ENCODE results near the gene OGG1. TPM values are rescaled to one million over a fixed set of nuclear protein-coding genes. Genes with fewer than 3 reads are reported as not detected.
A peak's percentile ranks its signal among the peaks of the same experiment; 100 is the strongest.

The OGG1 gene
- total and polyA plus RNA-seq, 10 of the 15 experiments (the other 5 are each of a cell fraction or from before 2014, with no cell fraction given): 4.8 to 38.8 (median 27.2) TPM

DNA sequence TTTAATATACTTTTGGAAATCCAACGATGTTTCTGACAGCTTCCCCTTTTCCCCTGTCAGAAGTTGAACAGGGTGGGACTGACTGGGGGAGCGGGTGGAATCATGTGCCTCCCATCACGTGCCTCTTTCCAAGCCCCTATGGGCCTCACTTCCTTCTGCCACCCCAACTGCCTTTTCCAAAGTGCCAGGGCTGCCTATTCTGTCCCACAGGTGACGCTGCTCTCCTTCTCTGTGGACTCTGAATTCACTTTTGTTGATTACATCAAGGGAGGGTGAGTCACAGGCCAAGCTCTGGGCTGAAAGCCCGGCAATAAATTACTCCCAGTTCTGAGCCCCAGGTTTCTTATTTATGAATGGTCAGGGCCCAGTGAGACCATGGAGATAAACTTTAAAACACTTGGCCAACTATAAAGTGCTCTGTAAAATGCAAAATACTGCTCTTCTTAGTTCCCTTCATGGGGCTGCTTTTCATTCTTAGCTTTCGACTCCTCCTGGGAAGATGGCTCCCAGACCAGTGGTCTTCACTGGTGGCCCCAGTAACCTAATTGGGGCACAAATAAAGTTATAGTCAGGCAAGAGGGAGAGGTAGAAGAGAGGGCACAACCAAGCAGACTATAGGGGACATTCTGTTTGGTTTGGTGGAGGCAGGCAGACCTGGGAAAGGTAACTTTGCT, 33.9 kb upstream of the OGG1 start (continued):
- TF ChIP-seq TAF1 (IDR thresholded peaks at IDR 0.05; ENCODE audit: borderline replicate concordance, low read depth, low read length) (no peak), RAD51 (IDR thresholded peaks at IDR 0.05) (peak; percentile 53; the same call in 1 of the 2 replicates), MXI1 (IDR thresholded peaks at IDR 0.05; ENCODE audit: low read depth, low read length) (no peak), POLR2AphosphoS5 (IDR thresholded peaks at IDR 0.05; ENCODE audit: low read length) (no peak), CBX3 (IDR thresholded peaks at IDR 0.05; ENCODE audit: borderline replicate concordance, low read depth) (no peak), NBN (IDR thresholded peaks at IDR 0.05) (no peak), ZSCAN29 (IDR thresholded peaks at IDR 0.05) (no peak), RAD21 (IDR thresholded peaks at IDR 0.05; ENCODE audit: insufficient read depth, low read depth, low read length) (peak; percentile 57), MTA3 (IDR thresholded peaks at IDR 0.05; ENCODE audit: borderline replicate concordance, low read length) (no peak), EZH2 (IDR thresholded peaks at IDR 0.05; ENCODE audit: borderline replicate concordance, control insufficient read depth, low read depth, low read length) (no peak), ZNF217 (IDR thresholded peaks at IDR 0.05) (no peak), RBBP5 (conservative IDR thresholded peaks at IDR 0.05) (no peak), ATF7 (IDR thresholded peaks at IDR 0.05; ENCODE audit: low read depth) (no peak), RUNX3 (IDR thresholded peaks at IDR 0.05; ENCODE audit: low read length) (no peak), FOS (IDR thresholded peaks at IDR 0.05; ENCODE audit: borderline replicate concordance, extremely low read depth, insufficient read length) (no peak)
- TF ChIP-seq, protein P1, sequence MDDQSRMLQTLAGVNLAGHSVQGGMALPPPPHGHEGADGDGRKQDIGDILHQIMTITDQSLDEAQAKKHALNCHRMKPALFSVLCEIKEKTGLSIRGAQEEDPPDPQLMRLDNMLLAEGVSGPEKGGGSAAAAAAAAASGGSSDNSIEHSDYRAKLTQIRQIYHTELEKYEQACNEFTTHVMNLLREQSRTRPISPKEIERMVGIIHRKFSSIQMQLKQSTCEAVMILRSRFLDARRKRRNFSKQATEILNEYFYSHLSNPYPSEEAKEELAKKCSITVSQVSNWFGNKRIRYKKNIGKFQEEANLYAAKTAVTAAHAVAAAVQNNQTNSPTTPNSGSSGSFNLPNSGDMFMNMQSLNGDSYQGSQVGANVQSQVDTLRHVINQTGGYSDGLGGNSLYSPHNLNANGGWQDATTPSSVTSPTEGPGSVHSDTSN (IDR thresholded peaks at IDR 0.05; ENCODE audit: insufficient replicate concordance, low read depth, low read length): no peak
- TF ChIP-seq, protein P2, sequence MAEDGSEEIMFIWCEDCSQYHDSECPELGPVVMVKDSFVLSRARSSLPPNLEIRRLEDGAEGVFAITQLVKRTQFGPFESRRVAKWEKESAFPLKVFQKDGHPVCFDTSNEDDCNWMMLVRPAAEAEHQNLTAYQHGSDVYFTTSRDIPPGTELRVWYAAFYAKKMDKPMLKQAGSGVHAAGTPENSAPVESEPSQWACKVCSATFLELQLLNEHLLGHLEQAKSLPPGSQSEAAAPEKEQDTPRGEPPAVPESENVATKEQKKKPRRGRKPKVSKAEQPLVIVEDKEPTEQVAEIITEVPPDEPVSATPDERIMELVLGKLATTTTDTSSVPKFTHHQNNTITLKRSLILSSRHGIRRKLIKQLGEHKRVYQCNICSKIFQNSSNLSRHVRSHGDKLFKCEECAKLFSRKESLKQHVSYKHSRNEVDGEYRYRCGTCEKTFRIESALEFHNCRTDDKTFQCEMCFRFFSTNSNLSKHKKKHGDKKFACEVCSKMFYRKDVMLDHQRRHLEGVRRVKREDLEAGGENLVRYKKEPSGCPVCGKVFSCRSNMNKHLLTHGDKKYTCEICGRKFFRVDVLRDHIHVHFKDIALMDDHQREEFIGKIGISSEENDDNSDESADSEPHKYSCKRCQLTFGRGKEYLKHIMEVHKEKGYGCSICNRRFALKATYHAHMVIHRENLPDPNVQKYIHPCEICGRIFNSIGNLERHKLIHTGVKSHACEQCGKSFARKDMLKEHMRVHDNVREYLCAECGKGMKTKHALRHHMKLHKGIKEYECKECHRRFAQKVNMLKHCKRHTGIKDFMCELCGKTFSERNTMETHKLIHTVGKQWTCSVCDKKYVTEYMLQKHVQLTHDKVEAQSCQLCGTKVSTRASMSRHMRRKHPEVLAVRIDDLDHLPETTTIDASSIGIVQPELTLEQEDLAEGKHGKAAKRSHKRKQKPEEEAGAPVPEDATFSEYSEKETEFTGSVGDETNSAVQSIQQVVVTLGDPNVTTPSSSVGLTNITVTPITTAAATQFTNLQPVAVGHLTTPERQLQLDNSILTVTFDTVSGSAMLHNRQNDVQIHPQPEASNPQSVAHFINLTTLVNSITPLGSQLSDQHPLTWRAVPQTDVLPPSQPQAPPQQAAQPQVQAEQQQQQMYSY (CRISPR knock-in tag; IDR thresholded peaks at IDR 0.05): no peak
- TF ChIP-seq, protein P3, sequence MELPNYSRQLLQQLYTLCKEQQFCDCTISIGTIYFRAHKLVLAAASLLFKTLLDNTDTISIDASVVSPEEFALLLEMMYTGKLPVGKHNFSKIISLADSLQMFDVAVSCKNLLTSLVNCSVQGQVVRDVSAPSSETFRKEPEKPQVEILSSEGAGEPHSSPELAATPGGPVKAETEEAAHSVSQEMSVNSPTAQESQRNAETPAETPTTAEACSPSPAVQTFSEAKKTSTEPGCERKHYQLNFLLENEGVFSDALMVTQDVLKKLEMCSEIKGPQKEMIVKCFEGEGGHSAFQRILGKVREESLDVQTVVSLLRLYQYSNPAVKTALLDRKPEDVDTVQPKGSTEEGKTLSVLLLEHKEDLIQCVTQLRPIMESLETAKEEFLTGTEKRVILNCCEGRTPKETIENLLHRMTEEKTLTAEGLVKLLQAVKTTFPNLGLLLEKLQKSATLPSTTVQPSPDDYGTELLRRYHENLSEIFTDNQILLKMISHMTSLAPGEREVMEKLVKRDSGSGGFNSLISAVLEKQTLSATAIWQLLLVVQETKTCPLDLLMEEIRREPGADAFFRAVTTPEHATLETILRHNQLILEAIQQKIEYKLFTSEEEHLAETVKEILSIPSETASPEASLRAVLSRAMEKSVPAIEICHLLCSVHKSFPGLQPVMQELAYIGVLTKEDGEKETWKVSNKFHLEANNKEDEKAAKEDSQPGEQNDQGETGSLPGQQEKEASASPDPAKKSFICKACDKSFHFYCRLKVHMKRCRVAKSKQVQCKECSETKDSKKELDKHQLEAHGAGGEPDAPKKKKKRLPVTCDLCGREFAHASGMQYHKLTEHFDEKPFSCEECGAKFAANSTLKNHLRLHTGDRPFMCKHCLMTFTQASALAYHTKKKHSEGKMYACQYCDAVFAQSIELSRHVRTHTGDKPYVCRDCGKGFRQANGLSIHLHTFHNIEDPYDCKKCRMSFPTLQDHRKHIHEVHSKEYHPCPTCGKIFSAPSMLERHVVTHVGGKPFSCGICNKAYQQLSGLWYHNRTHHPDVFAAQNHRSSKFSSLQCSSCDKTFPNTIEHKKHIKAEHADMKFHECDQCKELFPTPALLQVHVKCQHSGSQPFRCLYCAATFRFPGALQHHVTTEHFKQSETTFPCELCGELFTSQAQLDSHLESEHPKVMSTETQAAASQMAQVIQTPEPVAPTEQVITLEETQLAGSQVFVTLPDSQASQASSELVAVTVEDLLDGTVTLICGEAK (IDR thresholded peaks at IDR 0.05; ENCODE audit: borderline replicate concordance): no peak
- TF ChIP-seq, protein P4, sequence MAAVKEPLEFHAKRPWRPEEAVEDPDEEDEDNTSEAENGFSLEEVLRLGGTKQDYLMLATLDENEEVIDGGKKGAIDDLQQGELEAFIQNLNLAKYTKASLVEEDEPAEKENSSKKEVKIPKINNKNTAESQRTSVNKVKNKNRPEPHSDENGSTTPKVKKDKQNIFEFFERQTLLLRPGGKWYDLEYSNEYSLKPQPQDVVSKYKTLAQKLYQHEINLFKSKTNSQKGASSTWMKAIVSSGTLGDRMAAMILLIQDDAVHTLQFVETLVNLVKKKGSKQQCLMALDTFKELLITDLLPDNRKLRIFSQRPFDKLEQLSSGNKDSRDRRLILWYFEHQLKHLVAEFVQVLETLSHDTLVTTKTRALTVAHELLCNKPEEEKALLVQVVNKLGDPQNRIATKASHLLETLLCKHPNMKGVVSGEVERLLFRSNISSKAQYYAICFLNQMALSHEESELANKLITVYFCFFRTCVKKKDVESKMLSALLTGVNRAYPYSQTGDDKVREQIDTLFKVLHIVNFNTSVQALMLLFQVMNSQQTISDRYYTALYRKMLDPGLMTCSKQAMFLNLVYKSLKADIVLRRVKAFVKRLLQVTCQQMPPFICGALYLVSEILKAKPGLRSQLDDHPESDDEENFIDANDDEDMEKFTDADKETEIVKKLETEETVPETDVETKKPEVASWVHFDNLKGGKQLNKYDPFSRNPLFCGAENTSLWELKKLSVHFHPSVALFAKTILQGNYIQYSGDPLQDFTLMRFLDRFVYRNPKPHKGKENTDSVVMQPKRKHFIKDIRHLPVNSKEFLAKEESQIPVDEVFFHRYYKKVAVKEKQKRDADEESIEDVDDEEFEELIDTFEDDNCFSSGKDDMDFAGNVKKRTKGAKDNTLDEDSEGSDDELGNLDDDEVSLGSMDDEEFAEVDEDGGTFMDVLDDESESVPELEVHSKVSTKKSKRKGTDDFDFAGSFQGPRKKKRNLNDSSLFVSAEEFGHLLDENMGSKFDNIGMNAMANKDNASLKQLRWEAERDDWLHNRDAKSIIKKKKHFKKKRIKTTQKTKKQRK (IDR thresholded peaks at IDR 0.05; ENCODE audit: low read depth, low read length): no peak

Data from GM12878 (cell line).